Pancreas (tissue), 10 donors: ENCODE data around the gene PANK3. TPM values are rescaled to one million over a fixed set of nuclear protein-coding genes. Genes with fewer than 3 reads are reported as not detected.

Experiments used
- ATAC-seq, 4 donors: fragments of 200-7000 bp; cut with Tn5 transposase; one replicate each; pipeline versions ENCODE4 v1.8.0 to v1.9.1; 2020; ENCODE audit warnings: mild to moderate bottlenecking in 4 of 4, moderate library complexity in 4 of 4
- DNase-seq, 6 donors: peaks; one replicate each; pipeline ENCODE4 v3.0.0-alpha.2; 2020
- FAIRE-seq: peaks from 2 replicates; lab custom pipeline; 2012; peaks lifted over from hg19 to GRCh38; lab: Jason Lieb, UNC
- H3K27ac ChIP-seq, 4 donors: fragments of 200-600 bp; sonication (generic); 1 replicate in 3 of 4; 2 replicates in 1 of 4; pipeline versions ENCODE4 v1.5.0 to v1.8.0; 2020
- H3K27me3 ChIP-seq, 4 donors: fragments of 200-600 bp; one replicate each; pipeline ENCODE4 v1.8.0; 2021
- H3K36me3 ChIP-seq, 3 donors: fragments of 200-600 bp; sonication (generic) in 1 of 3; one replicate each; pipeline versions ENCODE4 v1.5.0 to v1.8.0; 2020 to 2021
- H3K4me1 ChIP-seq, 3 donors: fragments of 200-600 bp; one replicate each; pipeline ENCODE4 v1.8.0; 2021
- H3K4me3 ChIP-seq, 4 donors: fragments of 200-600 bp; sonication (generic) in 2 of 4; one replicate each; pipeline versions ENCODE4 v1.5.0 to v1.8.0; 2020 to 2021
- H3K9me3 ChIP-seq, 4 donors: fragments of 200-600 bp; one replicate each; pipeline ENCODE4 v1.8.0; 2021
- CTCF ChIP-seq, 4 donors: fragments of 200-600 bp; sonication (generic) in 3 of 4; IDR thresholded peaks; one replicate each; pipeline versions ENCODE4 v1.5.0 to v1.8.0; 2021; ENCODE audit warnings: antibody characterized with exemption in 4 of 4
- WGBS, 2 donors: extraction: QIAGEN DNeasy Blood & Tissue Kit; methylation state at CpG; one replicate each; pipeline ENCODE4 v1.1.7; 2013; 5-methylcytosine and 5-hydroxymethylcytosine counted together
- intact Hi-C, 3 donors: fragments of 100-400 bp; cut with DNase I; formaldehyde crosslinking; loops; one replicate each; pipeline versions ENCODE4 v1.11.1 to v1.14.2; 2022
- polyA plus RNA-seq, 2 donors: library from polyadenylated mRNA; stranded (reverse); fragments of 200-250 nt; gene quantifications; one replicate each; pipeline ENCODE4 v1.2.3, GENCODE V29; 2013
- total RNA-seq, 6 donors: library from RNA; stranded (reverse); fragmentation: NEBNext Ultra II Directional in 4 of 6; extraction: Animal tissue kit (Norgen Biotek cat#: 25700) in 4 of 6; gene quantifications; one replicate each; pipeline versions ENCODE4 v1.2.1 to v1.2.4, GENCODE V29; 2021 to 2023
- donor health status: healthy with polysubstance abuse.
- donor health status: DM: no; HTN: no; CAD: no; lungs with moderate emphysema.
- donor health status: DM: no; HTN: no; CAD: no.
- donor health status: control.
- donor health status: control.
- donor health status: Bipolar disorder and iron deficiency.
- donor health status: DM: yes; HTN: yes; CAD: no.
- donor health status: DM: no; HTN: no; CAD: no.
- donor health status: DM: no; HTN: no; CAD: no.
- donor health status: DM: yes; HTN: yes; CAD: no.

PANK3 gene
- total and polyA plus RNA-seq, 8 donors, result 2.2 to 25.8 (median 16.5) TPM

GRCh38 chr5:168613996-168614395, 34.8 kb upstream of the PANK3 start:
- intact Hi-C loops, result no loop called here
- Histone ChIP-seq H3K4me1 (no peaks in the 10 kb centered on the region), H3K27me3 (no peaks in the 10 kb centered on the region), H3K27ac (no peak overlapping the region), H3K4me3 (no peak overlapping the region), H3K9me3 (no peaks in the 10 kb centered on the region), H3K36me3 (no peaks in the 10 kb centered on the region)
- WGBS, 2 donors, result 23 to 26% methylated on average over 1 of the region's 1 CpG
- no peak for DNase-seq
- no peak for FAIRE-seq
- TF ChIP-seq CTCF (IDR thresholded peaks at IDR 0.05), result no peak
- ATAC-seq, result no peak

DNA sequence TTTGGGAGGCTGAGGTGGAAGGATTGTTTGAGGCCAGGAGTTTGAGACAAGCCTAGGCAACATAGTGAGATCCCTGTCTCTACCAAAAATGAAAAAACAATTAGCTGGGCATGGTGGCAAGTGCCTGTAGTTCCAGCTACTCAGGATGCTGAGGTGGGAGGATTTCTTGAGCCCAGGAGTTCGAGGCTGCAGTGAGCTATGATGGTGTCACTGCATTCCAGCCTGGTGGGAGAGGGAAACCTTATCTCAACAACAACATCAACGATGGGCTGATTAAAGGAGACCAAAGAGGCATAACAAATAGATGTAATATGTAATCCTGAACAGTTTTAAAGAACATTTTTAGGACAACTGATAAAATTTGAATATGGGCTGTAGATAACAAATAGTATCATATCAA, 34.2 kb upstream of the PANK3 start:
- intact Hi-C loops, result no loop called here
- no peak for ATAC-seq
- WGBS, 2 donors, result 24% methylated on average over 2 of the region's 2 CpGs
- DNase-seq, result no peak
- no peaks in the 10 kb centered on the region for H3K4me1 ChIP-seq
- no peaks in the 10 kb centered on the region for H3K27me3 ChIP-seq
- no peak for TF ChIP-seq CTCF (IDR thresholded peaks at IDR 0.05)
- H3K4me3 ChIP-seq, result no peak overlapping the region
- no peaks in the 10 kb centered on the region for H3K9me3 ChIP-seq
- H3K27ac ChIP-seq, result no peak overlapping the region
- H3K36me3 ChIP-seq, result no peaks in the 10 kb centered on the region
- FAIRE-seq, result no peak

DNA sequence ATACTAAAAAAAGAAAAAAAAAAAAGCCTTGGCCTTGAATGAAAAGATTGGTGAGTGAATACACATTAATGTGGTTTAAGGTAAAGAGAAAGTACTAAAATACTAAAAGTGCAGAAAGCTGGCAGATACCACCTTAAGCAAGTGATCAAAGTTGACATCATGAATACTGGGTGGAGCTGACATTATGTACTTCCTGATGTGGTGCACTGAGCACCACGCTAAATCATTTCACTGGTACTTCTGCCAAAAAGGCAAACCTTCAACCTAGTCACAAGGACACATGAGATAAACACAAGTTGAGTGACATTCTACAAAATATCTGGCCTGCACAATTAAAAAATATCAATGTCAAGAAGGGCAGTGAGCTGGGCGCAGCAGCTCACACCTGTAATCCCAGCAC, 33.8 kb upstream of the PANK3 start:
- H3K27ac ChIP-seq, result no peak overlapping the region
- FAIRE-seq (peak; percentile 37), DNase-seq (peak in 1 of 6 donors; percentile 16), ATAC-seq (peak; percentile 73 to 95 (median 89))
- H3K4me1 ChIP-seq, result no peaks in the 10 kb centered on the region
- no peaks in the 10 kb centered on the region for H3K36me3 ChIP-seq
- no peaks in the 10 kb centered on the region for H3K27me3 ChIP-seq
- no peak overlapping the region for H3K4me3 ChIP-seq
- WGBS, 2 donors, result 6 to 7% methylated on average over 2 of the region's 2 CpGs
- H3K9me3 ChIP-seq, result no peaks in the 10 kb centered on the region
- intact Hi-C loops, result no loop called here
- TF ChIP-seq CTCF (IDR thresholded peaks at IDR 0.05), result no peak

DNA sequence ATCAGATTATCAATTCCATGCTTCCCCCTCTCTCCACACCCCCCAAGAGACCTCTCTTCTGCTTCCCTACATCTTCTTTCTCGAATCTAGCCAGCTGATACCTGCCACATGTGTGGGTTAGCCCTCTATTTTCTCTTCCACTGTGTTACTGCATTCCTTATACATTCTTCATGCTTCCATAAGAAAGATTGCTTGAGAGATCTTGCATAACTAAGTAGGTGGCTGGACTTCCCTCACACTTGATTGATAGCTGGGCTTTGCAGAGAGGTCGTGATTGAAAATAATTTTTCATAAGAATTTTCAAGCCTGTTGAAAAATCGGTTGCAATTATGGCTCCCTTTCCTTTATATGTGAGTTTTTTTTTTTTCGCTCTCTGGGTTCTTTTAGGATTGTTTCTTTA, 33.0 kb upstream of the PANK3 start:
- H3K27ac ChIP-seq, result no peak overlapping the region
- no peaks in the 10 kb centered on the region for H3K36me3 ChIP-seq
- 71 to 76% methylated on average over 4 of the region's 4 CpGs for WGBS, 2 donors
- FAIRE-seq (no peak), ATAC-seq (no peak), DNase-seq (no peak)
- H3K4me3 ChIP-seq, result no peak overlapping the region
- no peaks in the 10 kb centered on the region for H3K27me3 ChIP-seq
- intact Hi-C loops, result no loop called here
- H3K4me1 ChIP-seq, result no peaks in the 10 kb centered on the region
- no peak for TF ChIP-seq CTCF (IDR thresholded peaks at IDR 0.05)
- no peaks in the 10 kb centered on the region for H3K9me3 ChIP-seq

DNA sequence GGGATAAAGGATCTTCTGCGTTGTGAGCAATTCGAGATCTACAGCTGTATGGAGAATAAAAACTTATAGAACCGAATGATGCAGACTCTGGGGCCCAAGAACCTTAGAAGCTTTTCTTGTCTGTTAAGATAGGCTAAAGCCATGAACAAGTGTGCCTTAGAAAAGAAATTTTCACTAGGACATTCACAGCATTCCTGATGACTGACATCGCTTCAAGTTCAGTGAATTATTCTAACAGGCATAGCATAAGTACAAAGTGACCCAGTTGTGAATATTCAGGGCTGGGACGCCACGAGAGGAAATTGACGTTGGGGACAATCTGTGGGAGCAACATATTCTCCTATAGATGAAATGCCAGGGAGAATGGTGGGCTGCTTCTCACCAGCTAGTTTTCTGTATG, 32.0 kb upstream of the PANK3 start:
- Histone ChIP-seq H3K36me3 (no peaks in the 10 kb centered on the region), H3K27ac (no peak overlapping the region), H3K4me1 (no peaks in the 10 kb centered on the region), H3K9me3 (no peaks in the 10 kb centered on the region), H3K4me3 (no peak overlapping the region), H3K27me3 (no peaks in the 10 kb centered on the region)
- no peak for FAIRE-seq
- no peak for TF ChIP-seq CTCF (IDR thresholded peaks at IDR 0.05)
- no peak for ATAC-seq
- 70 to 74% methylated on average over 7 of the region's 7 CpGs for WGBS, 2 donors
- intact Hi-C loops, result no loop called here
- DNase-seq, result no peak
